Activated B cell treated with CpG ODN at 0.5 μM for 24 hours (primary cell): Measurements from ENCODE around the gene SAE1. TPM values are rescaled to one million over a fixed set of nuclear protein-coding genes. Genes with fewer than 3 reads are reported as not detected.

Experiments used
- ATAC-seq: fragments of 200-7000 bp; cut with Tn5 transposase; one replicate; pipeline ENCODE4 v1.10.0; 2021; ENCODE audit warnings: low read depth, mild to moderate bottlenecking, moderate library complexity
- CTCF ChIA-PET: fragments of 350-600 bp; sonication (Branson Sonifier 250); formaldehyde crosslinking; loops from one replicate; lab custom pipeline; 2021; ENCODE audit warnings: antibody characterized with exemption; lab: Charles Lee
- POLR2A ChIA-PET: fragments of 350-600 bp; sonication (Branson Sonifier 250); formaldehyde crosslinking; loops from one replicate; lab custom pipeline; 2021; ENCODE audit warnings: antibody characterized with exemption; lab: Charles Lee
- DNase-seq: peaks from one replicate; pipeline ENCODE4 v3.0.0; 2022
- H3K27ac Mint-ChIP-seq: one replicate; pipeline ENCODE4 v1.8.0; 2020; ENCODE audit warnings: mixed read lengths
- H3K27me3 Mint-ChIP-seq: one replicate; pipeline ENCODE4 v1.8.0; 2021; ENCODE audit warnings: mixed read lengths
- H3K36me3 Mint-ChIP-seq: one replicate; pipeline ENCODE4 v1.8.0; 2021; ENCODE audit warnings: low read depth, mixed read lengths
- H3K4me1 Mint-ChIP-seq: one replicate; pipeline ENCODE4 v1.8.0; 2021; ENCODE audit warnings: mixed read lengths
- H3K4me3 Mint-ChIP-seq: one replicate; pipeline ENCODE4 v1.8.0; 2020; ENCODE audit warnings: mild to moderate bottlenecking, mixed read lengths
- H3K9me3 Mint-ChIP-seq: one replicate; pipeline ENCODE4 v1.8.0; 2020; ENCODE audit warnings: mixed read lengths
- intact Hi-C: fragments of 100-400 bp; cut with micrococcal nuclease; formaldehyde crosslinking; loops from one replicate; pipeline ENCODE4 v1.15.1; 2024
- total RNA-seq: library from RNA; stranded (reverse); gene quantifications from 2 replicates; pipeline ENCODE4 v1.2.3, GENCODE V29; 2022
- TF ChIP-seq, protein P1 (sequence below): fragments of 200-600 bp; IDR thresholded peaks from one replicate; pipeline ENCODE4 v1.8.0; 2022; ENCODE audit warnings: antibody characterized with exemption, mild to moderate bottlenecking

SAE1 gene
- total RNA-seq, 1 donor from 2014 or later = 67.4 TPM

DNA sequence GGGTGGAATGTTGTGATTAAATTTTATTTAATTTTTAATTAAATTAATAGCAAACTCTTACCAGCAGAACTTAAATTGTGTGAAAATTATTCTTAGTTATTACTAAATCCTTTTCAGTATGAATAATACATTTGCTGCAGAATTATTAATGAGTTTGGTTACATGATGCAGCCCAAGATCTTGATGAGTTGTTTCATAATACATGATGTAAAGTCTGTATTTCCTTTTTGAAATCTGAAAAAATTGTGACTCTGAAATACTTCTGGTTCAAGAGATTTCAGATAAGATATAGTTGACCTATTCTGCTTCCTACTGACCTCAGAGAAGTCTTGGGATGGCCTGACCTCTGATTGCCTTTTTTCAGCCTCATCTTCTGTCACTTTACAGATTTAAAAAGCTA is 11.1 kb downstream of the SAE1 start:
- TF ChIP-seq, protein P1, sequence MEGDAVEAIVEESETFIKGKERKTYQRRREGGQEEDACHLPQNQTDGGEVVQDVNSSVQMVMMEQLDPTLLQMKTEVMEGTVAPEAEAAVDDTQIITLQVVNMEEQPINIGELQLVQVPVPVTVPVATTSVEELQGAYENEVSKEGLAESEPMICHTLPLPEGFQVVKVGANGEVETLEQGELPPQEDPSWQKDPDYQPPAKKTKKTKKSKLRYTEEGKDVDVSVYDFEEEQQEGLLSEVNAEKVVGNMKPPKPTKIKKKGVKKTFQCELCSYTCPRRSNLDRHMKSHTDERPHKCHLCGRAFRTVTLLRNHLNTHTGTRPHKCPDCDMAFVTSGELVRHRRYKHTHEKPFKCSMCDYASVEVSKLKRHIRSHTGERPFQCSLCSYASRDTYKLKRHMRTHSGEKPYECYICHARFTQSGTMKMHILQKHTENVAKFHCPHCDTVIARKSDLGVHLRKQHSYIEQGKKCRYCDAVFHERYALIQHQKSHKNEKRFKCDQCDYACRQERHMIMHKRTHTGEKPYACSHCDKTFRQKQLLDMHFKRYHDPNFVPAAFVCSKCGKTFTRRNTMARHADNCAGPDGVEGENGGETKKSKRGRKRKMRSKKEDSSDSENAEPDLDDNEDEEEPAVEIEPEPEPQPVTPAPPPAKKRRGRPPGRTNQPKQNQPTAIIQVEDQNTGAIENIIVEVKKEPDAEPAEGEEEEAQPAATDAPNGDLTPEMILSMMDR = no peak
- H3K27ac Mint-ChIP-seq = no peak overlapping the region
- intact Hi-C loops = no loop called here
- H3K36me3 Mint-ChIP-seq = peaks cover 57% of the 10 kb centered on the region
- H3K4me3 Mint-ChIP-seq = no peak overlapping the region
- H3K9me3 Mint-ChIP-seq = no peaks in the 10 kb centered on the region
- H3K27me3 Mint-ChIP-seq = no peaks in the 10 kb centered on the region
- CTCF ChIA-PET = no interaction called here
- DNase-seq (no peak), ATAC-seq (no peak)
- POLR2A ChIA-PET = no interaction called here
- H3K4me1 Mint-ChIP-seq = peaks cover 6% of the 10 kb centered on the region

DNA sequence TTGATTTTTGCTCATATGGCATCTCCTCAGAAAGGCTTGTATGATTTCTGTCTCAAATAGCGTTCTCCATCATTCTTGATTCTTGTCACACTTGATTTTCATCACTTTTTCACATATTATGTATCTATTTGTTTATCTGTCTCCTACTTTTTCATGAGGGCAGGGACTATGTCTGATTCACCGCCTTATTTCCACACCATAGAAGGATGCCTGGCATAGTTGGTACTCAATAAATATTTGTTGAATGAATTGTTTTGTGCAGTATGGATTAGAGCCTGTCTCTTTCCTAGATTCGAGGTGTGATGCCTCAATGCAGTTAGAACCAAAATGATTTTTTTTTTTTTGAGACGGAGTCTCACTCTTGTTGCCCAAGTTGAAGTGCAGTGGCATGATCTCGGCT is 12.1 kb downstream of the SAE1 start:
- H3K4me3 Mint-ChIP-seq = no peak overlapping the region
- intact Hi-C loops = no loop called here
- POLR2A ChIA-PET = no interaction called here
- peaks cover 6% of the 10 kb centered on the region for H3K4me1 Mint-ChIP-seq
- H3K27me3 Mint-ChIP-seq = no peaks in the 10 kb centered on the region
- TF ChIP-seq, protein P1 = no peak
- ATAC-seq (no peak), DNase-seq (no peak)
- peaks cover 59% of the 10 kb centered on the region for H3K36me3 Mint-ChIP-seq
- CTCF ChIA-PET = no interaction called here
- no peaks in the 10 kb centered on the region for H3K9me3 Mint-ChIP-seq
- no peak overlapping the region for H3K27ac Mint-ChIP-seq

DNA sequence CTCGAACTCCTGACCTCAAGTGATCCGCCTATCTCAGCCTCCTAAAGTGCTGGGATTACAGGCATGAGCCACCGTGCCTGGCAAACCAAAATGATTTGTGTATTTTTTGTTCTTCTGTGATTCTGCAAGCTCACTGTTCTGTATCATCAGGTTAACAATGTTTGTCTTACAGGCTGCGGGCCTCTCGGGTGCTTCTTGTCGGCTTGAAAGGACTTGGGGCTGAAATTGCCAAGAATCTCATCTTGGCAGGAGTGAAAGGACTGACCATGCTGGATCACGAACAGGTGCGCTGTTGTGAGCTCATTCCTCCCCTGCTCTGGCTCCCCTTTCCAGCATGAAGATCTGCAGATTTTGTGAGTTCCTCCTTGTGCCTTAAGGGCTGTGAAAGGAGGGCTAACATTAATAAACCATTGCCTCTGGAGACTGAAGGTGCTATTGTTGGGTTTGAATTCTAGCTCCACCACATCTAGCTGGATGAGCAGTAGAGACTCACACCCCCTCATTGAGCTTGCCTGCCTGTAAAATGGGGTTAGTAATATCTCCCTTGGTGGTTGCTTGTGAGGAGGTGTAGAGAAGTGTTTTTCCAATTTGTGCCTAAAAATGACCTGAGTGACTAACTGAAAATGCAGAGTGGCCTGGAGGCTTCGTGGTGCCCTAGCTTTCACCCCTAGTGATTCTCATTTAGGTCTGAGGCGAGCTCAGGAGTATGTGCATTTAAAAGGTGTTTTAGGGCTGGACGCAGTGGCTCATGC is 12.9 kb downstream of the SAE1 start:
- Mint-ChIP-seq H3K27me3 (no peaks in the 10 kb centered on the region), H3K27ac (no peak overlapping the region), H3K4me1 (peaks cover 6% of the 10 kb centered on the region), H3K9me3 (no peaks in the 10 kb centered on the region), H3K4me3 (no peak overlapping the region), H3K36me3 (peaks cover 64% of the 10 kb centered on the region)
- ATAC-seq = no peak
- no peak for DNase-seq
- TF ChIP-seq, protein P1 = no peak
- intact Hi-C loops = no loop called here
- ChIA-PET POLR2A (no interaction called here), CTCF (no interaction called here)

DNA sequence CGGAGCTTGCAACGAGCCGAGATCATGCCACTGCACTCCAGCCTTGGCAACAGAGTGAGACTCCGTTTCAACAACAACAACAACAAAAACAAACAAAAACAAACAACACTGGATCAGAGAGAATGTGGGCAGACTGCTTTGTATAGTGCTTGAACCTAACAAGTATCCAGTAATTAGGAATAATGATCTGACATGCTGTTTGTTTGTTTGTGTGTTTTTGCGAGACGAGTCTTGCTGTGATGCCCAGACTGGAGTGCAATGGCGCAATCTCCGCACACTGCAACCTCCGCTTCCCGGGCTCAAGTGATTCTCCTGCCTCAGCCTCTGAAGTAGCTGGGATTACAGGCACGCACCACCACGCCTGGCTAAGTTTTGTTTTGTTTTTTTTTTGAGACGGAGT is 14.0 kb downstream of the SAE1 start:
- Mint-ChIP-seq H3K36me3 (peaks cover 66% of the 10 kb centered on the region), H3K4me3 (no peak overlapping the region), H3K27me3 (no peaks in the 10 kb centered on the region), H3K27ac (no peak overlapping the region), H3K4me1 (peaks cover 9% of the 10 kb centered on the region), H3K9me3 (no peaks in the 10 kb centered on the region)
- intact Hi-C loops = no loop called here
- POLR2A ChIA-PET = no interaction called here
- ATAC-seq = no peak
- CTCF ChIA-PET = interaction anchor here (1.4 kb wide), 1 partner anchor 99 kb away, joined by 3 read pairs; no protein-coding TSS in a partner anchor
- no peak for DNase-seq
- TF ChIP-seq, protein P1 = no peak

DNA sequence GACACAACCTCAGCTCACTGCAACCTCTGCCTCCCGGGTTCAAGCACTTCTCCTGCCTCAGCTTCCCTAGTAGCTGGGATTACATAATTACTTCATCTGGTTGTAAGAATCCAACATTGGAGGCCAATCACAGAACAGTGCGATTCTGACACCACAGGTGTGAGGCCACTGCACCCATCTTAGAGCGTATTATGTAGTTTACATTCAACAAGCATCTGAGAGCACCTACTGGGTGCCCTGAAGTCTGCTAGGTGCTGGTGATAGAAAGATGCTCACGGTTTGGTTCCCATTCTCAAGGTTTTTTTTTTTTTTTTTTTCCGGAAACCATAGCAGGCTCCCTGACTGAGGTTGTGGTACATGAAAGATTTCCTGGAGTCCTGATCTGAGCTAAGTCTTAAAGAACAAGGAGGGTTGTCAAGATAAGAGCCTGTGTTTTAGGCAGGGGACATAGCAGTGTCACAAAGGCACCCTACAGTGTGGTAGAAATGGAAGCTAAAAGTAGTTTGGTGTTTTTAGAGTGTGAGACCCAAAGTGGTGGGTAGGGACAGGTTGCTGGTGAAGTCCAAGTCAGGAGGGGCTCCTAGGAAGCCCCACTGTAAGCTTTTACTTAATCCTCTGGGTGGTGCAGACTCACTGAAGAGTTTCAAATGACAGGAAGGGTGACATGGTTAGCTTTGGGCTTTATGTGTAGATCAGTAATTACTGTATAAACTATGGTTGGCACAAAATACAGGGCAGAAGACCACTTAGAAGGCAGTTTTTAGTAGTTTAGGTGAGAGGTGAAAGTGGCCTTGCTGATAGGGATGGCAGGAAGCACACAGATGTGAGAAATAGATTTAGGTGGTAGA is 15.2 kb downstream of the SAE1 start:
- H3K27me3 Mint-ChIP-seq = no peaks in the 10 kb centered on the region
- POLR2A ChIA-PET = interaction anchor here (0.6 to 1.1 kb wide), 3 partner anchors 15 to 98 kb away, joined by 3 to 4 read pairs (median 4); no protein-coding TSS in a partner anchor
- CTCF ChIA-PET = interaction anchor here (0.6 to 1.3 kb wide), 2 partner anchors 98 to 102 kb away, joined by 3 to 4 read pairs; no protein-coding TSS in a partner anchor
- TF ChIP-seq, protein P1 = no peak
- H3K4me1 Mint-ChIP-seq = peaks cover 9% of the 10 kb centered on the region
- no peak for DNase-seq
- intact Hi-C loops = no loop called here
- no peaks in the 10 kb centered on the region for H3K9me3 Mint-ChIP-seq
- no peak overlapping the region for H3K27ac Mint-ChIP-seq
- H3K4me3 Mint-ChIP-seq = no peak overlapping the region
- H3K36me3 Mint-ChIP-seq = peaks cover 76% of the 10 kb centered on the region
- ATAC-seq = no peak
